Esophagus (tissue), 2 donors: ENCODE results near the gene AGTPBP1. TPM values are rescaled to one million over a fixed set of nuclear protein-coding genes. Genes with fewer than 3 reads are reported as not detected.

Experiments used
- H3K27ac ChIP-seq, 2 donors: one replicate each; pipeline ENCODE4 v1.5.1; 2013; ENCODE audit warnings: low read depth in 2 of 2, mild to moderate bottlenecking in 2 of 2, inconsistent platforms in 1 of 2, low read length in 1 of 2, moderate library complexity in 1 of 2
- H3K27me3 ChIP-seq, 2 donors: one replicate each; pipeline ENCODE4 v1.6.1; 2013; ENCODE audit warnings: low read length in 2 of 2, control low read depth in 1 of 2, mild to moderate bottlenecking in 1 of 2; ENCODE audit not compliant: insufficient read depth in 2 of 2, control insufficient read depth in 1 of 2
- H3K36me3 ChIP-seq, 2 donors: one replicate each; pipeline ENCODE4 v1.6.1; 2013; ENCODE audit warnings: low read length in 1 of 2; ENCODE audit not compliant: control insufficient read depth in 2 of 2, insufficient read depth in 2 of 2
- H3K4me1 ChIP-seq, 2 donors: one replicate each; pipeline ENCODE4 v1.6.1; 2013; ENCODE audit warnings: low read length in 1 of 2; ENCODE audit not compliant: control insufficient read depth in 2 of 2, insufficient read depth in 2 of 2
- H3K4me3 ChIP-seq, 2 donors: one replicate each; pipeline ENCODE4 v1.5.1; 2013; ENCODE audit warnings: low read length in 2 of 2, mild to moderate bottlenecking in 2 of 2, low read depth in 1 of 2, moderate library complexity in 1 of 2
- H3K9me3 ChIP-seq, 2 donors: one replicate each; pipeline ENCODE4 v1.6.1; 2013; ENCODE audit warnings: mild to moderate bottlenecking in 2 of 2, low read depth in 1 of 2, low read length in 1 of 2, moderate library complexity in 1 of 2; ENCODE audit not compliant: control insufficient read depth in 2 of 2, insufficient read depth in 1 of 2
- WGBS, 2 donors: extraction: QIAGEN DNeasy Blood & Tissue Kit; methylation state at CpG; one replicate each; pipeline ENCODE4 v1.1.7; 2013; 5-methylcytosine and 5-hydroxymethylcytosine counted together
- polyA plus RNA-seq, 2 donors: library from polyadenylated mRNA; stranded (reverse); fragments of 200-250 nt; gene quantifications; one replicate each; pipeline ENCODE4 v1.2.3, GENCODE V29; 2013
- donor health status: healthy with polysubstance abuse.
- donor health status: Bipolar disorder and iron deficiency.

Gene AGTPBP1
- polyA plus RNA-seq, 2 donors = 3.9 to 4.0 TPM

DNA sequence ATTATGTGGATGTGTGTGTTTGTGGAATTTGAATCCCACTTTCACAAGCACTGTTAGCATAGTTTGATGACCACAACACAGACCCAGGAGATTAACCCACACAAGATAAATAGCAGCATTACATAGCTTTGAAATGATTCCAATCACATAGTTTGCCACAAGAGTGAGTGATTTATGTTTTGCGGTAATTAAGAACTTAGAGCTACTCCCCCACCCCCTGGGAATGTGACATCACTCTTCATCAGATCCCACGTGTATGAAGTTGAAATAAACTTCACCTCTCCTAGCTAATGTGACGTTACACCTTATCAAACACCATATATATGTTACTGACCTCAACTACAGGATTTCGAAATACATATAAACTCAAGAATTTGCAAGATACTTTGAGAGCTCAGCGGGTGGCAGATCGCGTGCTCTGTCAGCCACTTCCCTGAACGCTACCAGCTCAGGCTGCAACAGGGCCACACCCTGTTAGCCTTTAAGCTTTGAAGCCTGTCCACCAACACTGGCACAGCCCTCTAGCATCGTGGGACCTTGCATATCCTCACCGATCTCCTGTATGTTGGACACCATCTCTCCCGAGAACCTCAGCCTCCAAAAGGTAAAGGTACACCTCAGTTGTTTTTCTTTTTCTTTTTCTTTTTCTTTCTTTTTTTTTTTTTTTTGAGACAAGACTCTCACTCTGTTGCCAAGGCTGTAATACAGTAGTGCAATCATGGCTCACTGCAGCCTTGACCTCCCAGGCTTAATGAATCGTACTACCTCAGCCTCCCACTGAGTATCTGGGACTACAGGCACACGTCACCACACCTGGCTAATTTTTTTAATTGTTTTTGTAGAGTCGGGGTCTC lies 1.7 kb upstream of the AGTPBP1 start:
- WGBS, 2 donors = 46 to 49% methylated on average over 14 of the region's 14 CpGs
- Histone ChIP-seq H3K9me3 (no peaks in the 10 kb centered on the region), H3K4me1 (no peaks in the 10 kb centered on the region), H3K4me3 (no peak overlapping the region), H3K36me3 (no peaks in the 10 kb centered on the region), H3K27ac (no peak overlapping the region), H3K27me3 (no peaks in the 10 kb centered on the region)

GRCh38 chr9:85742597-85742936 lies 813 bp upstream of the AGTPBP1 start:
- Histone ChIP-seq H3K36me3 (no peaks in the 10 kb centered on the region), H3K9me3 (no peaks in the 10 kb centered on the region), H3K4me1 (no peaks in the 10 kb centered on the region), H3K27me3 (no peaks in the 10 kb centered on the region), H3K4me3 (peak overlapping the region; percentile 60 to 69), H3K27ac (peak overlapping the region; percentile 81 to 86)
- WGBS, 2 donors = 1 to 2% methylated on average over 4 of the region's 4 CpGs

DNA sequence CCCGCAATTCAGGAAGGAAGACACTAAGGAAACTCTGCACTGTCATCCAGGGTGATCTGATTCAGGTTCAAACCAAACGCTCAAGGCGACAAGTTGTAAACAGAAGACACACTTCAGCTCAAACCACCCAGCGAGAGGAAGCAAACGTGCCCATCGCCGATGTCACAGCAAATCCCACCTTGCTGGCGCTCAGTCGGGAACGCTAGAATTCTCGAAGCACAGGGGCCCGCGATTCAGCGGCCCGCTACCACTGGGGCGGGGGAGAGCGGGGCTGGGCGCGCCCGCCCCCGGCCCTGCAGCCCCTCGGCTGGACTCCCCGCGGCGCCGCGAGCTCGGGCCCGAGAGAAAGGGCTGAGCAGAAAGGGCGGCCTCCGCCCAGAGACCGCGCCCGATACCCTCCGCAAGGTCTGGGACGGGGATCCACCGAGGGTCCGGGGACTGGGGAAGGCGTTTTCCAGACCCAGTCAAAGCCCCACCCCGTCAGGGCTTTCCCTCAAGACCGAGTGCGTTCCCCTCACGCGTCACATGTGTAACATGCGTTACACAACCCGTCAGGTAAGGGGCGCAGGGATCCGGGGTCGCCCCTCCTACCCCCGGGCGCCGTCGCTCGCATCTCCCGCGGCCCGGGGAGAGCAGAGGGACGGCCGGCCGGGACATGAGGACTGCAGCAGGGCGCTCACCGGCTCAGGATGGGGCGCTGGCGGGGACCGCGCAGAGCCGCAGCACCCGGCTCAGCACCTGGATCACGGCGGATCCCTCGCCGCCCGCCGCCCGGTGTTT lies 469 bp downstream of the AGTPBP1 start:
- H3K9me3 ChIP-seq = no peaks in the 10 kb centered on the region
- H3K4me3 ChIP-seq = peak overlapping the region; percentile 69 to 98
- peak overlapping the region; percentile 90 to 91 for H3K27ac ChIP-seq
- whole genome bisulfite sequencing, 2 donors = 0% methylated on average over 52 to 75 of the region's 75 CpGs
- H3K36me3 ChIP-seq = no peaks in the 10 kb centered on the region
- no peaks in the 10 kb centered on the region for H3K4me1 ChIP-seq
- H3K27me3 ChIP-seq = no peaks in the 10 kb centered on the region

- H3K27me3 ChIP-seq = no peaks in the 10 kb centered on the region
- 3 to 4% methylated on average over 8 of the region's 8 CpGs for WGBS, 2 donors
- no peaks in the 10 kb centered on the region for H3K9me3 ChIP-seq
- H3K4me1 ChIP-seq = no peaks in the 10 kb centered on the region
- H3K36me3 ChIP-seq = no peaks in the 10 kb centered on the region
- peak overlapping the region; percentile 90 to 91 for H3K27ac ChIP-seq
- H3K4me3 ChIP-seq = peak overlapping the region; percentile 69 to 98
Observed at GRCh38 chr9:85740787-85741094, 1.0 kb downstream of the AGTPBP1 start.

DNA sequence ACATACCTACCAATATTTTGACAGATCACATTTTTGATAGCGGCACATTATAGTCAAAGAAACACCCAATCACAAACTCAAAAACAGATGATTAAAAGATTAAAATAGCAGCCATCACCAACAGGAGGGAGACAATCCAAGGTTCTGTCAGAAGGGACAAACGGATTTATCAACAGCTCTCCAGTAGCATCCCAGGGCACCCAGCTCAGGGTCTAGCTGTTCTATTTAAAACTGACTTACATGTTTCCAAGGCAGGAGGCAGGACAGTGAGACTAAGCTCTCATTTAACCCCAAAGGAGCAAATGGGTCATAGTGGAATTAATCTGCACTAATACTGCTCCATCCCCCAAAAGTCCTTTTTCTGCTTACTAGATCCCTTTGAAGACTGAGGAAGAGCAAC lies 3.2 kb downstream of the AGTPBP1 start:
- H3K9me3 ChIP-seq = no peaks in the 10 kb centered on the region
- no peaks in the 10 kb centered on the region for H3K27me3 ChIP-seq
- H3K36me3 ChIP-seq = no peaks in the 10 kb centered on the region
- no peaks in the 10 kb centered on the region for H3K4me1 ChIP-seq
- H3K27ac ChIP-seq = no peak overlapping the region
- H3K4me3 ChIP-seq = no peak overlapping the region
- WGBS, 2 donors = 69 to 72% methylated on average over 2 of the region's 2 CpGs

- H3K9me3 ChIP-seq = no peaks in the 10 kb centered on the region
- no peak overlapping the region for H3K4me3 ChIP-seq
- no peak overlapping the region for H3K27ac ChIP-seq
- WGBS, 2 donors = 83 to 86% methylated on average over 3 of the region's 3 CpGs
- no peaks in the 10 kb centered on the region for H3K36me3 ChIP-seq
- H3K4me1 ChIP-seq = no peaks in the 10 kb centered on the region
- no peaks in the 10 kb centered on the region for H3K27me3 ChIP-seq
Observed at GRCh38 chr9:85737671-85738070, 4.1 kb downstream of the AGTPBP1 start.

- H3K27ac ChIP-seq = no peak overlapping the region
- WGBS, 2 donors = 89 to 92% methylated on average over 4 of the region's 4 CpGs
- no peaks in the 10 kb centered on the region for H3K9me3 ChIP-seq
- H3K4me3 ChIP-seq = no peak overlapping the region
- H3K4me1 ChIP-seq = no peaks in the 10 kb centered on the region
- H3K36me3 ChIP-seq = no peaks in the 10 kb centered on the region
- no peaks in the 10 kb centered on the region for H3K27me3 ChIP-seq
Observed at GRCh38 chr9:85730916-85731630, 10.7 kb downstream of the AGTPBP1 start.

DNA sequence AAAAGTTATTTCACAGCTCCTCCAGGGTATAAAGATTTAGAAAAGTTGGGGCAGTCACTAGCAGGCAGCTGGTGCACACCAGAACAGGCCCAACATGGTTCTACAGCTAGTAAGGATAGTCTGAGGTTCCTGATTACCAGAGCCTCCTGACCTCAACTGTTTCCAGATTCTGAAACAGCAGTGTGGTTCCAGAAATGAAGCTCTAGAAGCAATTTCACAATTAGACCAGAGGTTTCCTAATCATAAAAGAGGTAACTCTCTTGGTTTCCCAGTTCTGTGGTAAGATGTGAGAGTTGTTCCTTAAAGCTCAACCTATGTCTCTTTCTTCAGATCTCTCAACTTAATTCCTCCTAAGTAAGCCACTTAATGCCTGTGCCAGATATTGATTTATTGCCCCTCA lies 11.9 kb downstream of the AGTPBP1 start:
- Histone ChIP-seq H3K27ac (no peak overlapping the region), H3K4me3 (no peak overlapping the region), H3K27me3 (no peaks in the 10 kb centered on the region), H3K4me1 (no peaks in the 10 kb centered on the region), H3K36me3 (no peaks in the 10 kb centered on the region), H3K9me3 (no peaks in the 10 kb centered on the region)

DNA sequence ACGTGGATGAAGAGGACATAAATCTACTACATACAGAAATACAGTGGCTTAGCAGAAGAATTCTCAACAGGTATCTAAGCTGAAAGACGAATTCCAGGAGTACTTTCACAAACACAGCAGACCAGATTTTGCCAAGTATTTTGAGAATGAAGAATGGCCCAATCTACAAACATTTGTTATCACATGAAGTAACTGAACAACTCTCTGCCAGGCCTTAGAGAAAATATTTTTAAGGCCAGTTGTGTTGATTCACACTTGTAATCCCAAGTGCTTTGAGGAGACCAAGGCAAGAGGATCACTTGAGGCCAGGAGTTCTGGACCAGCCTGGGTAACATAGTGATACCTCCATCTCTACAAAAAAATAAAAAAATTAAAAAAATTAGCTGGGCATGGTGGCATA lies 14.3 kb downstream of the AGTPBP1 start:
- 56 to 59% methylated on average over 2 of the region's 2 CpGs for WGBS, 2 donors
- H3K36me3 ChIP-seq = no peaks in the 10 kb centered on the region
- H3K4me3 ChIP-seq = no peak overlapping the region
- H3K9me3 ChIP-seq = no peaks in the 10 kb centered on the region
- no peaks in the 10 kb centered on the region for H3K27me3 ChIP-seq
- no peak overlapping the region for H3K27ac ChIP-seq
- peaks cover 0 to 4% of the 10 kb centered on the region in 2 donors for H3K4me1 ChIP-seq
